Activated naive CD4-positive, alpha-beta T cell treated with anti-CD3 and anti-CD28 coated beads, Interleukin-2, amount 10 ng/mL, durations not matched to agents 7 days and 5 days (primary cell): ENCODE data around the gene C19orf44.

ENCODE experiments used
- CTCF ChIA-PET: fragments of 350-600 bp; sonication (Branson Sonifier 250); formaldehyde crosslinking; loops from one replicate; lab custom pipeline; 2021; ENCODE audit warnings: antibody characterized with exemption; lab: Charles Lee
- DNase-seq: peaks from one replicate; pipeline ENCODE4 v3.0.0-alpha.2; 2020
- H3K27ac Mint-ChIP-seq: one replicate; pipeline ENCODE4 v1.8.0; 2021; ENCODE audit warnings: mild to moderate bottlenecking, moderate library complexity, mixed read lengths
- H3K27me3 Mint-ChIP-seq: one replicate; pipeline ENCODE4 v1.8.0; 2021; ENCODE audit warnings: mild to moderate bottlenecking, mixed read lengths
- H3K36me3 Mint-ChIP-seq: one replicate; pipeline ENCODE4 v1.8.0; 2021; ENCODE audit warnings: mixed read lengths
- H3K4me1 Mint-ChIP-seq: one replicate; pipeline ENCODE4 v1.8.0; 2021; ENCODE audit warnings: mixed read lengths
- H3K4me3 Mint-ChIP-seq: one replicate; pipeline ENCODE4 v1.8.0; 2021; ENCODE audit warnings: mild to moderate bottlenecking, moderate library complexity, mixed read lengths
- H3K9me3 Mint-ChIP-seq: one replicate; pipeline ENCODE4 v1.8.0; 2021; ENCODE audit warnings: mixed read lengths

Gene C19orf44

DNA sequence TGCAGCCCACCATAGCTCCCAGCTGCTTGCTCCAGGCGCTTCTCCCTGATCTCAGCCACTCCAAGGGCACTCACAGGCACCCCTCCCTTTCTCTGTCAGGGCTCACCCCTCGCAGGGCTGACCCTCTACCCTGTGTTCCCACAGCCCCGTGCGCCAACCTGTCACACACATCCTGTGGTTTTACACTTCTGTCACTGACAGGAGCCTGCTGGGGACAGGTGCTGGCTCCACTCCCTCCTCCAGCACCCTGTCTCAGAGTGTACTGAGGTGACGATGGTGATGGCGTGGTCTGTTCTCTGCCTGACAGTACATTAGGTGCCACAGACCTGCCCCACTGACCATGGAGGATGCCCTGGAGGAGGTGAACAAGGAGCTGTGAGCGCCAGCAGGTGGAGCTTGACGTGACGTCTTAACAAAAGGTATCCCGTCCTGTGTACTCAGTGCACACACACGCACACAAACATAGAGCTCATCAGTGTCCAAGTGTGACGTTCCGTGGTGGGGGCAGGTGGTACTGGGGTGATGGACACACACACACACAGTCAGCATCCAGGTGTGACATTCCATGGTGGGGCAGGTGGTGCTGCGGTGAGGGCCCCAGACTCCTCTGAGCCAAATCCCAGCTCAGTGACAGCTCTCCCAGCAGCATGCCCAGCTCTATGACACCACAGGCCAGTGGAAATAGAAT, 20.9 kb downstream of the C19orf44 start:
- CTCF ChIA-PET, result interaction anchor here (1.3 kb wide), 1 partner anchor 11 kb away, joined by 3 read pairs; no protein-coding TSS in a partner anchor
- H3K27ac Mint-ChIP-seq, result no peak overlapping the region
- no peak for DNase-seq

DNA sequence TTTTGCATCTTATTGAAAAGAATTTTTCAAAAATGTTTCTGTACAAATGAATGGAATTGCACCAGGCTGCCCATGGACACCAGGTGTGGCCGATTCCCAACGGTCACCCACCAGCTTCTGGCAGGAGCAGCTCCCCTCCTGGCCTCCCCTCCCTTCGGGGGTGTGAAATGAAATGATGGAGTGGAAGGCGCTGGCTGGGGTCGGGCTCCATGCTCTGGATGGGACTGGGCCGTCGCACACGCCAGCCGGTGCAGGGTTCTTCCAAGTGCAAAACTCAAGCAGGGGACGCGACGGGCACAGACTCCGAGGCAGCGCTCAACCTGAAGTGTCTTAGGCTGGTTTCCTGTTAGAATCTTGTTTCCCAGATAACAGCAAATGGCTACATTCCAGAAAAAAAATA, 21.9 kb downstream of the C19orf44 start:
- Mint-ChIP-seq H3K27me3 (no peaks in the 10 kb centered on the region), H3K36me3 (peaks cover 41% of the 10 kb centered on the region), H3K4me1 (no peaks in the 10 kb centered on the region), H3K4me3 (no peak overlapping the region), H3K9me3 (no peaks in the 10 kb centered on the region), H3K27ac (no peak overlapping the region)
- CTCF ChIA-PET, result interaction anchor here (1.3 kb wide), 1 partner anchor 10 kb away, joined by 3 read pairs; no protein-coding TSS in a partner anchor
- DNase-seq, result no peak

More for the DNA sequence above, 20.9 kb downstream of the C19orf44 start:
- no peak overlapping the region for H3K4me3 Mint-ChIP-seq
- H3K9me3 Mint-ChIP-seq, result no peaks in the 10 kb centered on the region
- H3K36me3 Mint-ChIP-seq, result peaks cover 35% of the 10 kb centered on the region
- H3K4me1 Mint-ChIP-seq, result no peaks in the 10 kb centered on the region
- H3K27me3 Mint-ChIP-seq, result no peaks in the 10 kb centered on the region

DNA sequence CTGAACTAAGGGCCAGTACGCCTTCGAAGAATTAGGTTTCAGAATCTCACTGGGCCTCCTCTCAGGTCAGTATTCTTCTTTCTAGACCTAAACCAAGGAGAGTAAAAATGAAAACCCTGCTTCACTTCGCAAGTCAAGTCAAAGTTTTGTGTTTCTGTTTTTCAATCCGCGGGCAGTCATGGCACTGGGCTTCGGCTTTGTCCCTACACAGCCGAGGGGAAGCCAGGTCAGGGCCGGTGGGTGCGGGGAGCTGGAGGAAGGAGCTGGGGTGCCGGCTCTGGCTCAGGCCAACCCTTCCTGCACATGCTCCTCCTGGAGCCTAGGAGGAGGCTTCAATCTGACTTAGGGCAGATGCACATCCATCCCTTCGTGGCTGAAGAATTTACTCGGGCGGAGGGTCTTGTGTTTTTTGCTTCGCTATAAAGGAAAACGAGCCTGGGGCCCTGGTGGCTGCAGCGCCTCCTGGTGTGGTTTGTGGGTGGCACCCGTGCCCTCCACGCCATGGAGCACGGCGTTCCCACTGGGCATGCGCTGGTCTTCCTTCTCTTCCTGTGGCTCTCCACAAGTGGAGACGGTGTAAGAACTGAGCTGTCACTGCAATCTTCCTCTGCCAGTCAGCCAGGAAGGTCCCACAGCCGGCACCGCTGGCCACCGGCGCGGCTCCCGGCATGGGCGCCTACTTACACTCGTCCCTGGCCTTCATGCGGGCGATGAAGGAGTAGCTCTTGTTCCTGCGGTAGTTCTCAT, 22.5 kb downstream of the C19orf44 start:
- Mint-ChIP-seq H3K9me3 (no peaks in the 10 kb centered on the region), H3K4me3 (no peak overlapping the region), H3K4me1 (no peaks in the 10 kb centered on the region), H3K27me3 (no peaks in the 10 kb centered on the region), H3K27ac (no peak overlapping the region), H3K36me3 (peaks cover 45% of the 10 kb centered on the region)
- no peak for DNase-seq
- CTCF ChIA-PET, result no interaction called here

DNA sequence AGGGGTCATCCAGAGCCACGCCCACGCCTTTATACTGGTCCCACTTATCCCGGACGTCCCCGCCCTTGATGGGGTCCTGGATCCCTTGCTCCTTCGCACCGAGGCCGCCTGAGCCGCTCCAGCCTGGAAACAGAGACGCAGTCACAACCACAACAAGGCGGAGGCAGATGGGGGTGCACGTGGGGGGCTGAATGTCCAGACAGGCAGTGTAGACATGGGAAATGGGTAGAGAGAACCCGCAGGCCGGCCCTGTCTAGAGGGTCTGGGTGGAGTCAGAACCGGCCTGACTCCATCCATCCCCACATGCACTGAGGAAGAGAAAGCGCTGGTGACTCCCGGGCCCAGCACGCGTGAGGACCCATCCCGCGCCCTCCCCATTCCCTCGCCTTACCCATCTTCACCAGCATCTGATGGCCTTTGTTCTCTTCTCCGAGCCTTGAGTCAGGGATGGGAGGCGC, 23.1 kb downstream of the C19orf44 start:
- H3K36me3 Mint-ChIP-seq, result peaks cover 50% of the 10 kb centered on the region
- no peaks in the 10 kb centered on the region for H3K27me3 Mint-ChIP-seq
- DNase-seq, result no peak
- CTCF ChIA-PET, result no interaction called here
- no peak overlapping the region for H3K27ac Mint-ChIP-seq
- H3K4me3 Mint-ChIP-seq, result no peak overlapping the region
- H3K4me1 Mint-ChIP-seq, result no peaks in the 10 kb centered on the region
- H3K9me3 Mint-ChIP-seq, result no peaks in the 10 kb centered on the region

DNA sequence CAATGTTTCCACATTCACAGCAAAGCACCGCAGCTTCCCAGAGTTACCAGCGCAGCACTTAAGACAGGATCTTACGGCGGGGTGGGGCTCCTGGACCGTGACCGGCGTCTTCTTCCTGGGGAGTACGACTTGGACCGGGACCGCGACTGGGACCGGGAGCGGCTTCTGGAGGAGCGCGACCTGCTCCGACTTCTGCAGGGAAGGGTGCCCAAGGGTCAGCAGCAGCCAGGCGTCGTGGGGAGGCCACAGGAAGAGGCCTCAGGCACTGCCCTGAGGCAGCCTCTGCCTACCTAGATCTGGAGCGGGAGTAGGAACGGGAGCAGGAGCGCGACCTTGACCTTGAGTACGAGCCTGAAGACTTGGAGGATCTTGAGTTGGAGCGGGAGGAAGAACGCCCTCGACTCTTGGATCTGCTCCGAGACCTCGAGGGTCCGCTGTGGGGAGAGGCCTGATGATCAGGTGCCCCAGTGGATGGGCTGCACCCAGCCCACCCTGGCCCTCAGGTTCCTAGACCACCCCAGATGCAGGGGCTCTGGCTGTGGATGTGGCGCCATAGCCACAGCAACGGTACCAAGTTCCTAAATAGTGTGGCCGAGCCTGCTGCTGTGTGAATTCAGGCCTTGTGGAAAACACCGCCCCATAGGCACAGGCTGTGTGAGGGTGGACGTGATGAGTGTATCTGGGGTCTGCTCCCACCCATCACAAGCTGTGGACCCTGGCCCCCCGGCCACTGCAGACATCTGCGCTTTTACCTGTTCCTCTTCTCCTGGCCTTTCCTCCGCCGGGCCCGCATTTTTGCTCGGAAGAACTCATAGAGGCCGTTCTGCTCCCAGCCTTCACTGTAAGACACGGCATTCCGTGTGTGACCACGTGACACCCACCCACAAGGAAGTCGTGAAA, 24.1 kb downstream of the C19orf44 start:
- H3K36me3 Mint-ChIP-seq, result peaks cover 50% of the 10 kb centered on the region

DNA sequence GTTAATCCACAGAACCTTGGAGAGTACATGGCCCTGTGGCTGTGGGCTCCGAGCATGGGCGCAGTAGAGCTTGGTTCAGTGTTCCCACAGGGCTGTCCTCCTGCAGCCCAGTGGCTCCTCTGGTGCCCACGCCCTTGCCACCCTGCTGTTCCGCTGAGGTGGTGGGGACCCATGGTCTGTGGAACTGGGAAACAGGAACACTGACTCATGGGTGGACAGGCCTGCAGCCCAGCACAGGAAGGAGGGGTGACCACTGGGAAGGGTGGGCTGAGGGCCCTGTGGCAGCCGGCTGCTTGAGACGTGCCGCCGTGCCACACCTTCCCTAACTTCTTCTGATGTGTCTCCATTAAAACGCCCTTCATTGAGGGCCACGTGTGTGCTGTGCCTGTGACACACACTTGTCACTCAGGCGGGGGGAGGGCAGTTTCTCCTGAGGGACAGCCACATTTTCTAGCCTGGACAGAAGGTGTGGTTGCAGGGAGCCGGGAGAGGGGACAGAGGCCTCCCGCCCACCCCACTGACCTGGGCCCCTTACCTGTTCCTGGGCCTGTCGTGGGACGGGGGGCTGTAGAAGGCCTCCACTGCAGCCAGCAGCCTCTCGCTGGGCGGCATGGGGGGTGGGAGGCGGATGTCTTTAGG, 24.9 kb downstream of the C19orf44 start:
- Mint-ChIP-seq H3K4me3 (no peak overlapping the region), H3K9me3 (no peaks in the 10 kb centered on the region), H3K27me3 (no peaks in the 10 kb centered on the region), H3K4me1 (no peaks in the 10 kb centered on the region), H3K27ac (no peak overlapping the region), H3K36me3 (peaks cover 50% of the 10 kb centered on the region)
- no peak for DNase-seq
- CTCF ChIA-PET, result no interaction called here

More for the DNA sequence above, 24.1 kb downstream of the C19orf44 start:
- DNase-seq, result no peak
- CTCF ChIA-PET, result no interaction called here
- no peaks in the 10 kb centered on the region for H3K4me1 Mint-ChIP-seq
- no peak overlapping the region for H3K27ac Mint-ChIP-seq
- H3K4me3 Mint-ChIP-seq, result no peak overlapping the region
- H3K27me3 Mint-ChIP-seq, result no peaks in the 10 kb centered on the region
- no peaks in the 10 kb centered on the region for H3K9me3 Mint-ChIP-seq

DNA sequence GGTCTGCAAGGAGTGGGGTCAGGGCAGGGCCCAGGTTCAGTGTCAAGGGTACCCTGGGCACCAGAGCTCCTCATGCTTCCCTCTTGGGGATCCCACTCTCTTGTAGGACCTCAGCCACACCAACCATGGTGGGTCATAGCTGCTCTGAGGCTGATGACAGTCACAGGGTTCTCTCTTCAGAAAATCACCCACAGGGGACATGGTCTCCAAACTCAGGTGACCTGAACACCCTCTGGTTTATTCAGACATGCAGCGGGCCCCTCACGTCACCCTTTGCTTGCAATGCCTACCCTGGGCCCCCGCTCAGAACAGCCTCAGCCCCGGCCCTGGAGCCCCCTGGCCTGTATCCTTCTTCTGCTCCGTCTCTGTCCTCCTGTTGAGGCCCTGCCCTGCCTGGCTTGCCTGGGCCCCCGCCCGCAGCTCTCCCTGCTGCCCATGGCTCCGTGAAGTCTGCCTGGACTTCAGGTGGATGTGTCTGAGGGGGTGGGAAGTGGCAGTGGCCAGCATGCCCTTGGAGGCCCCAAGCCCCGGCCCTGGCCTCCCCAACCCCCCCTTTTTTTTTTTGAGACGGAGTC, 25.6 kb downstream of the C19orf44 start:
- Mint-ChIP-seq H3K4me1 (no peaks in the 10 kb centered on the region), H3K9me3 (no peaks in the 10 kb centered on the region), H3K4me3 (no peak overlapping the region), H3K27me3 (no peaks in the 10 kb centered on the region), H3K36me3 (peaks cover 51% of the 10 kb centered on the region), H3K27ac (no peak overlapping the region)
- DNase-seq, result no peak
- CTCF ChIA-PET, result no interaction called here

DNA sequence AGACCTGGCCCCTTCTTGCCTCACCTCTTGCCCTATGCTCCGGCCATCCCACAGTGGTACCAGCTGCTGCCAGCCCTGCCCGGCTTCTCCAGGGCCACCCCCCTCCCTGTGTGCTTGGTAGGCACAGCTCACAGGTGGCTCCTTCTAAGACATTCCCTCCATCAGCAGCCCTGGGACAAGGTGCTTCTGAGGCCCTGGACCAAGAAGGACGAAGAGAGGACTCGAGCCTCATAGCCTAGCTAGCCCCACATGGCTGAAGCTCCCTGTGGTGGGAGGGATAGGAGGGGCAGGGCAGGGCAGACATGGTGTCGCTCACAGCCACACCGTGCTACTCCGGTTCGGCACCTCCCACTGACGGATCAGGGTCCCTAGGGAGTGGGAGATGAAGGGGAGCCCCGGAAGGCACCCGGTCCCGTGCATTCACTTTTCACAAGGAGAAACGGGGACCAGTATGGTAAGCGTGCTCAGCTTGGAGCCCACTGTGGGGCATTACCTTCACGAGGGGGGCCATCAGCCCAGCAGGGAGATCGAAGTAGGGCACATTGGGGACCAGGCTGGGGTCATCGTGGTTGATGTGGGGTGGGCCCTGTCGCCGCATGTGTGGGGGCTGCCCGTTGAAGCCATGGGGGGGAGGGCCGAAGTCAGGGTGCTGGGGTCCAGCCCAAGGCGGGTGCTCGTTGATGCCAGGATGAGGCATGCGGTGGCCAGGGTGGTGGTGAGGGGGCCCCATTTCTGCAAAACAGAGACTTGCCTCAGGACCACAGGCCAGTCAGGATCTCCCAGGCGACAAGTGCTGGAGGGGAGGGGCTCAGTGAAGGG, 26.6 kb downstream of the C19orf44 start:
- Mint-ChIP-seq H3K9me3 (no peaks in the 10 kb centered on the region), H3K27me3 (no peaks in the 10 kb centered on the region), H3K4me3 (no peak overlapping the region), H3K27ac (no peak overlapping the region), H3K36me3 (peaks cover 49% of the 10 kb centered on the region), H3K4me1 (no peaks in the 10 kb centered on the region)
- no peak for DNase-seq
- CTCF ChIA-PET, result no interaction called here

DNA sequence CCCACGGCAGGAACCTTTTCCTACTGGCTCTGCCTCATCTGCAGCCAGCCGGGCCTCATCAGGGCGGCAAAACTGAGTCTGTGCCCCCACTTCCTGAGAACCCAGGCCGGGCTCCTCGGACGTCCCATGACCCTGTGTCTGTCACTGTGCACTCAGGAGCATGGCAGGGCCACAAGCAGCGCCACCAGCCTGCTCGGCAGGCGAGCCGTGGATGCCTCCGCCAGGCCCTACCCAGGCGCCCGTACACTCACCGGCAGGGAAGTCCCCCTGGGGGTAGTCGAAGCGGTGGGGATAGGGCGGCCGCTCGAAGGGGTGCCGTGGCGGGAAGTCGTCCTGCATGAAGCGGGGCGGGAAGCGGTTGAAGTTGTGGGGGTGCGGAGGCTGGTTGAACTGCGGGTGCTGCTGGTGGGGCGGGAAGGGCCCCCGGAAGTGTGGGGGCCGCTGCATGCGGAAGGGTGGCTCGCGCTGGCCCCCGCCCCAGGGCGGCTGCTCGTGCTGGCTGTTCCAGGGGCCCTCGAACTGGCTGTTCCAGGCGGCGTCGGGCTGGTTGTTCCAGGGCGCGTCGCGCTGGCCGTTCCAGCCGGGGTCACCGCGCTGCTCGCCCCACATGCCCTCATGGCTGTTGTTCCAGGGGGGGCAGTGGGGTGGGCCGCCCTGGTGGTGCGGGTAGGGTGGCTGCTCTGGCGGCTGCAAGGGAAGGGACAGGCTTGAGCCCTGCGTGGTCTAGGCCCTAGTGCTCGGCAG, 29.0 kb downstream of the C19orf44 start:
- Mint-ChIP-seq H3K27me3 (no peaks in the 10 kb centered on the region), H3K9me3 (no peaks in the 10 kb centered on the region), H3K27ac (no peak overlapping the region), H3K4me3 (no peak overlapping the region), H3K36me3 (peaks cover 46% of the 10 kb centered on the region), H3K4me1 (no peaks in the 10 kb centered on the region)
- no peak for DNase-seq
- CTCF ChIA-PET, result no interaction called here

DNA sequence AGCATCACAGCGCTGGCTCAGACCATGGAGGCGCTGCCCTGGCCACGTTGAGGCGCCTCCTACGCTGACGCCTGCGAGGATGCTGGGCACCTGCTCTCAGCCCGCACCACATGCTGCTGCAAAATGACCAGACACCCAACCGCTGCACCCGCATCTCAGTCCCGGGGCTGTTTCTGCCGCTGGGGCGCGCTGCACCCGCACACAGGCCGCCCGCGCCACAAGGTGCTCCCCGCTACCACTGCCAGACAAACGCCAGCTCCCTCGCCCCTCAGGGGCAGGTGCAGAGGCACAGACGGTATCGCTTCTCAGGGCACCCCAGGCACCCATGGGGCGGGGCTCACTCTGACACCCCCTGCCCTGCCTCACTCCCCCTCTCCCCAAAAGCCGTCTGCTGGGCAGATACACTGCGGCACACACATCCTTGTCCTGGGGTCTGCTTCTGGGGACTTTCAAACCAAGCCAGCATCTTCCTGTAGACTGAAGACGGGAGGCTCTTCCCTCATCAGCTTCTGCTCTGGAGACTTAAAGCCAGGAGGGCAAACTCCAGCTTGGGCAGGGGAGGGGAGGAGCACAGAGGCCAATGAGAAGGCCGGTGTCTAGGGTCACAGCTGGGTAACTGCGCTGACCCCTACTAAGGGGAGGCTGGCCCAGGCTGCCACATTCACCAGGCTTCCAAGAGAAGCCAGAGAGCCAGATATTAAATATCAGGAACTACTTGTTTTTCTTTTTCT, 29.7 kb downstream of the C19orf44 start:
- H3K4me3 Mint-ChIP-seq, result no peak overlapping the region
- H3K36me3 Mint-ChIP-seq, result peaks cover 42% of the 10 kb centered on the region

DNA sequence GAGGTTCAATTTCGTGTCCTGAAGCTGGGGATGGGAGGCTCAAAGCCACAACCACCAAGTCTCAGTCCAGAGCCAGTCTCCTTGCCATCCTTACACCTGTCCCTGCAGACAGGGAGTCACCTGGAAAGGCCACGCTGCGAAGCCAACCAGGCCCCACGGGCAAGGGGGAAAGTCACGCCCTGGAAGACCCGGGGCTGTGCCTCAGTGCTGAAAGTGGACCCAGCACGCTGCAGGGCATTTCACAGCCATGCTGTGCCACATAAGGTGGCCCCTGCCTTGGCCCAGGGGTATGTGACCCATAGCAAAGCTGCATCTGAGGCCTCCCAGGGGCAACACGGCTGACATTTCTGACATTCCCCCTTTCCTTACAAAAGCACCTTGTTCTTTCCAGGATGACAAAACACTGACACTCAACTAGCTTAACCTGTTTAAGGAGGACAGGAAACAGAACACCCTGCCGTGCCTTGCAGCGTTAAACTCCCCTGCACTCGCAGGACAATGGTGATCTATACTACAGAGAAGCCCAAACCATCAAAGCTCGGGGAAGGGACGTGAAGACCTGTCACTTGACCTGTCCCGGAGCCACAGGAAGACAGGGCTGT, 31.2 kb downstream of the C19orf44 start:
- peaks cover 51% of the 10 kb centered on the region for H3K36me3 Mint-ChIP-seq
- CTCF ChIA-PET, result interaction anchor here (0.9 to 1.6 kb wide), 2 partner anchors 10 to 86 kb away, joined by 3 read pairs; no protein-coding TSS in a partner anchor
- no peak overlapping the region for H3K27ac Mint-ChIP-seq
- H3K4me3 Mint-ChIP-seq, result no peak overlapping the region
- H3K9me3 Mint-ChIP-seq, result no peaks in the 10 kb centered on the region
- H3K27me3 Mint-ChIP-seq, result no peaks in the 10 kb centered on the region
- DNase-seq, result no peak
- no peaks in the 10 kb centered on the region for H3K4me1 Mint-ChIP-seq

More for the DNA sequence above, 29.7 kb downstream of the C19orf44 start:
- Mint-ChIP-seq H3K9me3 (no peaks in the 10 kb centered on the region), H3K27ac (no peak overlapping the region), H3K4me1 (no peaks in the 10 kb centered on the region), H3K27me3 (no peaks in the 10 kb centered on the region)
- CTCF ChIA-PET, result no interaction called here
- DNase-seq, result no peak
